ENCODE results near the gene VIPAS39. TPM values are rescaled to one million over a fixed set of nuclear protein-coding genes. Genes with fewer than 3 reads are reported as not detected.

VIPAS39 gene
- total RNA-seq, 2 donors from 2014 or later = 6.3 to 17.1 TPM

GRCh38 chr14:77377502-77377844 lies 79.9 kb downstream of the VIPAS39 start:
- ATAC-seq (no peak), DNase-seq (no peak)
- Histone ChIP-seq H3K4me3 (peak overlapping the region in 1 of 2 donors; percentile 95), H3K27me3 (no peaks in the 10 kb centered on the region), H3K27ac (peak overlapping the region in 1 of 4 donors; percentile 93), H3K36me3 (replicated peaks in 1 of 2; ENCODE audit: insufficient read depth in 1 of 2, low read depth in 2 of 2) (no peaks in the 10 kb centered on the region), H3K4me1 (peaks cover 15% of the 10 kb centered on the region), H3K9me3 (no peaks in the 10 kb centered on the region)
- TF ChIP-seq POLR2A (IDR thresholded peaks at IDR 0.05) (no peak), CTCF (IDR thresholded peaks at IDR 0.05) (no peak)
- intact Hi-C loops (cut with DNase I) = no loop called here
- WGBS, 2 donors = 15 to 16% methylated on average over 10 of the region's 10 CpGs

GRCh38 chr14:77376771-77377501 lies 80.5 kb downstream of the VIPAS39 start, which contains the start of the genes SAMD15 and TMED8:
TSS of gene SAMD15 (plus strand) at chr14:77377379. CDS start at chr14:77377419, 40 bp downstream.
TSS of gene TMED8 (minus strand) at chr14:77377094. CDS start at chr14:77377053, 41 bp downstream.
- H3K4me3 ChIP-seq = peak within 1 kb of the TSS; percentile 80 to 95
- TF ChIP-seq CTCF (IDR thresholded peaks at IDR 0.05) (peak in 5 of 7 experiments; percentile 23 to 50 (median 39)), POLR2A (IDR thresholded peaks at IDR 0.05) (peak; percentile 25 to 62 (median 60))
- peak within 1 kb of the TSS; percentile 18 to 93 (median 83) for H3K27ac ChIP-seq
- ATAC-seq (peak; percentile 97), DNase-seq (peak; percentile 78 to 88 (median 81))
- WGBS, 2 donors = 0 to 2% methylated on average over 23 to 52 of the region's 69 CpGs
- peaks cover 15% of the 10 kb centered on the region for H3K4me1 ChIP-seq
- no peaks in the 10 kb centered on the region for H3K36me3 ChIP-seq (replicated peaks in 1 of 2; ENCODE audit: insufficient read depth in 1 of 2, low read depth in 2 of 2)
- no peaks in the 10 kb centered on the region for H3K9me3 ChIP-seq
- intact Hi-C loops (cut with DNase I) = no loop called here
- no peaks in the 10 kb centered on the region for H3K27me3 ChIP-seq

Small RNA genes lying within 50 kb of the gene (small RNA-seq; reads per million reads assigned to genes)
- not detected for gene RF00404

Other genes starting within 250 kb of the VIPAS39 start
- gene NGB, start 186.4 kb downstream of the VIPAS39 start, total RNA-seq = under 1 TPM in 1 of 2 donors, not detected in 1; 0.33 TPM
- 10 to 100 TPM; 22.6 to 45.2 TPM for gene POMT2, start 136.7 kb downstream of the VIPAS39 start, total RNA-seq
- 10 to 100 TPM; 14.3 to 16.2 TPM for gene GSTZ1, start 136.6 kb downstream of the VIPAS39 start, total RNA-seq
- 1 to 10 TPM; 6.9 to 7.5 TPM for gene TMED8, start 80.5 kb downstream of the VIPAS39 start, total RNA-seq
- gene SAMD15, start 80.2 kb downstream of the VIPAS39 start, total RNA-seq = under 1 TPM in 1 of 2 donors, not detected in 1; 0.52 TPM
- gene NOXRED1, start 34.1 kb downstream of the VIPAS39 start, total RNA-seq = 1 to 10 TPM in 1 of 2 donors, under 1 TPM in 1; 0.52 to 5.3 TPM
- gene AHSA1, start 492 bp upstream of the VIPAS39 start, total RNA-seq = 10 to 100 TPM; 25.1 to 35.3 TPM
- not detected for gene ISM2, start 41.2 kb upstream of the VIPAS39 start, total RNA-seq
- gene SPTLC2, start 159.0 kb upstream of the VIPAS39 start, total RNA-seq = 10 to 100 TPM in 1 of 2 donors, 1 to 10 TPM in 1; 4.9 to 11.7 TPM

Measured in body of pancreas (tissue), 4 donors.